ENCODE measurements around the gene CPNE5. TPM values are rescaled to one million over a fixed set of nuclear protein-coding genes. Genes with fewer than 3 reads are reported as not detected.

CPNE5 gene
- total RNA-seq, 4 donors from 2014 or later, result 0.19 to 1.3 (median 0.59) TPM

GRCh38 chr6:36716476-36717093 is 122.7 kb downstream of the CPNE5 start:
- TF ChIP-seq, protein P1, sequence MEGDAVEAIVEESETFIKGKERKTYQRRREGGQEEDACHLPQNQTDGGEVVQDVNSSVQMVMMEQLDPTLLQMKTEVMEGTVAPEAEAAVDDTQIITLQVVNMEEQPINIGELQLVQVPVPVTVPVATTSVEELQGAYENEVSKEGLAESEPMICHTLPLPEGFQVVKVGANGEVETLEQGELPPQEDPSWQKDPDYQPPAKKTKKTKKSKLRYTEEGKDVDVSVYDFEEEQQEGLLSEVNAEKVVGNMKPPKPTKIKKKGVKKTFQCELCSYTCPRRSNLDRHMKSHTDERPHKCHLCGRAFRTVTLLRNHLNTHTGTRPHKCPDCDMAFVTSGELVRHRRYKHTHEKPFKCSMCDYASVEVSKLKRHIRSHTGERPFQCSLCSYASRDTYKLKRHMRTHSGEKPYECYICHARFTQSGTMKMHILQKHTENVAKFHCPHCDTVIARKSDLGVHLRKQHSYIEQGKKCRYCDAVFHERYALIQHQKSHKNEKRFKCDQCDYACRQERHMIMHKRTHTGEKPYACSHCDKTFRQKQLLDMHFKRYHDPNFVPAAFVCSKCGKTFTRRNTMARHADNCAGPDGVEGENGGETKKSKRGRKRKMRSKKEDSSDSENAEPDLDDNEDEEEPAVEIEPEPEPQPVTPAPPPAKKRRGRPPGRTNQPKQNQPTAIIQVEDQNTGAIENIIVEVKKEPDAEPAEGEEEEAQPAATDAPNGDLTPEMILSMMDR (IDR thresholded peaks at IDR 0.05; ENCODE audit: low read depth), result no peak

DNA sequence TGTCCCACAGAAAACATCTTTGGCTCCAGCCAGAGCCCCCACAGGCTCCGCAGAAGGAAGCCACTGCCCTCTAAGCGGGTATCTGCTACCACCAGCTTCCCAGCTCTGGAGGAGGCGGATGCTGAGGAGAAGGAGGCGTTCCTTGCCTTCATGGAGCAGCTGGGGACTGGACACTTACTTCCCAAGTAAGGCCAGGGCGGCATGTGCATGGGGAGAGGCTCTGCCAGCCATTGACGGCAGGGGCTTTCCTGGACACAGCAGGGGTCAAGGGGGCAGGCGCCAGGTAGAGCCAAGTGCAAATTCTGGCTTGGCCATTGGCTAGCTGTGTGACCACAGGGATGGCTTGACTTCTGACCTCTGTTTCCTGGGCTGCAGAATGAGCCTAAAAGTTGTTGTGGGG is 123.8 kb downstream of the CPNE5 start:
- TF ChIP-seq, protein P1 (IDR thresholded peaks at IDR 0.05; ENCODE audit: low read depth), result no peak

- TF ChIP-seq, protein P1 (IDR thresholded peaks at IDR 0.05; ENCODE audit: low read depth), result no peak
Measured at GRCh38 chr6:36714511-36714910, 124.7 kb downstream of the CPNE5 start.

DNA sequence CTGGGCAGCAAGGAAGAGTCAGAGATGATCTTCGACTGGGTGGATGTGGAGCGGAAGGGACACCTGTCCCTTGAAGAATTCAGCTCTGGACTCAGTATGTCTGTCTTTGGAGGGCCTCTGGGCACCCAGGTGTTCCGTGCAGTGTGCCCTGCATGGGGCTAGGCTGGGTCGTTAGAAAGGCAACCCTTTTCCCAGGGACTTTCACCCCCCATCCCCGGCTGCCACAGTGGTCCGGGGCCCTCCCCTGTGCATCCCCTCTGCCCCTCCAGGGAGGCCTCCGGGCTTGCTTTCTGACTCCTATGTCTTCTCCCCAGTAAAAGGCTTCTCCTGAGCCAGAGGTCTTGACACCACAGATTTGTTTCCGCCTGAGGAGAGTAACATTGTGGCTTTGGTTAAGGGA is 125.4 kb downstream of the CPNE5 start:
- TF ChIP-seq, protein P1 (IDR thresholded peaks at IDR 0.05; ENCODE audit: low read depth), result no peak

DNA sequence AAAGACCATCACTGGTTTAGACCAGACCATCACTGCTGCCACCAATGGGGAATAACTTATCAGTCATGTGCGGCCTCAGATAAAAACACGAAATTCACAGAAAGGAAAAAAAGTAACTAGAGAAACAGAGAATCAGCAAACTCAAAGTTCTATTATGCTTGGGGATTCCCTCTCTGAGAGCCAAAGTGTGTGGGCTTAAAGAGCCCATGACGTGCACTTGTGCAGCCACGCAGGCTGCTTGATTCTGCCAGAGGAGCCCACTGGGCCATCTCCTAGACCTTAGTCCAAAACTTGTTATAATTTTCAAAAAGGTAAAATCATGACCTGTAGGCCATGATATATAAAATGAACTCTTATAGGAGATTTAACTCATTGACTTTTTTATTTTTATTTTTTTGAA is 126.4 kb downstream of the CPNE5 start:
- TF ChIP-seq, protein P1 (IDR thresholded peaks at IDR 0.05; ENCODE audit: low read depth), result no peak

GRCh38 chr6:36706339-36706738 is 132.9 kb downstream of the CPNE5 start:
- TF ChIP-seq, protein P1 (IDR thresholded peaks at IDR 0.05; ENCODE audit: low read depth), result no peak

- TF ChIP-seq, protein P1 (IDR thresholded peaks at IDR 0.05; ENCODE audit: low read depth), result no peak
Measured at GRCh38 chr6:36703982-36704381, 135.3 kb downstream of the CPNE5 start.

Data from subcutaneous adipose tissue (tissue), 4 donors.